Stimulated activated CD8-positive, alpha-beta memory T cell treated with anti-CD3 and anti-CD28 coated beads, Interleukin-7, amount 100 ng/mL, for 24 hours (primary cell): ENCODE results near the gene RGS6.

Experiments used
- DNase-seq: peaks from one replicate; pipeline ENCODE4 v3.0.0-alpha.2; 2020; ENCODE audit warnings: low read depth

RGS6 gene

GRCh38 chr14:72404998-72405397 lies 472.8 kb downstream of the RGS6 start:
- no peak for DNase-seq

GRCh38 chr14:72408020-72408419 lies 475.8 kb downstream of the RGS6 start:
- DNase-seq: no peak

DNA sequence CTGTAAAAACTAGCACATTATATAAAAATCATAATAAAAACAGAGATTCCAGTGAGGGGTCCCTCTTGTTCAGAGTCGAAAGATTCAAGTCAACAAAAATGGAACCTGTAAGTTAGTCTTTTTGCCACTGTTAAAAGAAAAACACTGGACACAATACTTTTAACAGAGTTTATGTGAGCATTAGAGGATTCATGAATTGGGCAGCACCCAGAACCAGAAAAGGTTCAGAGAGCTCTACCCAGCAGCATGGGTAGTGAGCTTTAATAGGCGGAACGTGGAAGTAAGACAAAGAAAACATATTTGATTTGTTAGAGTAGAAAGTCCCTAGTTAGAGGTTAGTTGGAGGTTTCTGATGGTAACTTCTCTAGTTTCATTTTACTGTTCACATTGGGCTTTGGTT lies 476.8 kb downstream of the RGS6 start:
- DNase-seq: no peak

DNA sequence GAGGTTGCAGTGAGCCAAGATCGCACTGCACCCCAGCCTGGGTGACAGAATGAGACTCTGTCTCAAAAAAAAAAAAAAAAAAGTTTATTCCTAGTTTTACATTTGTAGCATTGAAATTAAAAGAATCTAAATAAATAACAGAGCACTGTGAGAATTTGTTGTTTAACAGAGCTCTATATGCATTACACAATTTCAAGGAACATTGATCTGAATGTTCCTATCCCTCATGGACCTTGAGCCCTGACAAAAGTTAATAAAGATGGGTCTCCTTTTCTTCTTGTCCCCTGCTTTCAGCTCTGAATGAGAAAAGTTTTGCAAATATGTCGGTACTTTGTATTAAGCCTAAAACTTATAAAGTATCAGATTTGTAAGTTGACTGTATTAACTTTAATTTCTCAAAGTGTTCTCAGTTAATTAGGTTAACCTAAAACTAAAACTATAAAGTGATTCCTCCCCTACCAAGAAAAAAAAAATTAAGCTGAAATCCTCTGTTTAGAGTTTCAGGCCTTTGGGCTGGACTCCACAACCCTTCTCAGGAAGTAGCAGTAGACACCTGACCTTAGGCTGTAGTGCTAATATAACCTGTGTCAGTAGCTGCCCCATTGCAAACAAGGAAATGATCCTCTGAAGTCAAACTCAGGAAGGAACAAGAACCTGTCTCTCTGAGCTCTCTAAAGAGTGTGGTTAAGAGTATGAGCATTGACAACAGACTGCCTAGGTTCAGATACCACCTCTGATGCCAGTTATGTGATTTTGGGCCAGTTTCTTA lies 484.0 kb downstream of the RGS6 start:
- no peak for DNase-seq

DNA sequence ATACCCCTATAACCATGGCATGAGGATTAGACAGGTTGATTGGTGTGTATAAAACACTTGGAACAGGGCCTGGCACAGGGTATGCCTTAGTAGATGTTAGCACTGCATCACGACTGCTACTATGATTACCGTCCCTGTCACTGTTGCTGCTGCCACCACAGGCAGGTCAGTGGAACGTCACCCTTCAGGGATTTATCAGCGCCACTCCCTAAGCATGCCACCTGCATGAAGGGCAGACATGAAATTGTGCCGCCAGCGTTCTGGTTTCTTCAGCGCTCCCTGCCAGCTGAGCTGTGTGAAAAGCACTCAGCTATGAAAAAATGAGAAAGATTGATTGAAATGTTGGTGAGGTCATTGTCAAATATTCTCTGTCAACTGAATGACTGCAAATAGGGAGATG lies 484.7 kb downstream of the RGS6 start:
- DNase-seq: no peak

GRCh38 chr14:72418806-72419205 lies 486.6 kb downstream of the RGS6 start:
- DNase-seq: no peak

DNA sequence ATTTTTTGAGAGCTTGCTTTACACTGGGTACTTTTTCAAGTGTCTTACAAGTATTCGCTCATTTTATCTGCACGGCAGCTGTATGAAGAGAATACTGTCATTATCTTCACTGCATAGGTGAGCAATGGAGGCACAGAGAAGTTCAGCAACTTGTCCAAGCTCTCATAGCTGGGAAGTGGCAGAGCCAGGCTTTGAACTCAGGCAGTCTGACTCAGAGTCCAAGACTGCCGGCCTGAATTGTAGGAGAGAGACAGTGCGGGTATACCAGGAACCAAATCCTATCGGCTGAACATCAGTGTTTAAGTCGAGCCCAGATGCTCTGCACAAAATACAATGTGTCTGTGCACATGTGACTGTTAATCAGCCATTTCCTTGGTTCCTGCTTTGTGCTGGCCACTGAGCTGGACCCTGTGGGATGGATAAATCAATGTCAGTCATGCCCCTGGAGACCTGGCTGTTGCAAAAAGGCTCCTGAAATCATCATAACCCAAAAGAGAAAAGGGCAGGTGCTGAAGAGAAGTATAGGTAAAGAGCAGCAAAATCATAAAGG lies 487.1 kb downstream of the RGS6 start:
- no peak for DNase-seq

GRCh38 chr14:72420749-72421474 lies 488.7 kb downstream of the RGS6 start:
- peak; percentile 74 for DNase-seq

DNA sequence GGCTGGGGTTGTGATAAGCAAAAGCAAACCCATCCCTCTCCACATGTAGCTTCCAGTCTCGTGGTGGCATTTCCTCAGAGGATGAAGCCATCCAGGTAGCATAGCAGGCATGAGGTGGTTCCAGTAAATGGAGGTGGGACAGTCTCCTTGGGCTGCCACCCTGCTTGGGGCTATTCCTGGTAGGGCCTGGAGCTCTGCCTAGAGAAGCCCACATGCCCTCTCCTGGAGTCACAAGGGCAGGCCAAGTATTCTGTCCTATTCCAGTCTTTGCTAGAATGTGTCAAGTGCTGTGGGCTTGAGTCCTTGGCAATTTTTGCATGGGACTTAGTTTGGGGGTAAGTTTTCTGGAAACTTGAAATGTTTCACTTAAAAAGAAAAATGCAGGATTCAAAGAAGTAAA lies 491.7 kb downstream of the RGS6 start:
- no peak for DNase-seq

GRCh38 chr14:72430457-72430856 lies 498.2 kb downstream of the RGS6 start:
- DNase-seq: no peak

DNA sequence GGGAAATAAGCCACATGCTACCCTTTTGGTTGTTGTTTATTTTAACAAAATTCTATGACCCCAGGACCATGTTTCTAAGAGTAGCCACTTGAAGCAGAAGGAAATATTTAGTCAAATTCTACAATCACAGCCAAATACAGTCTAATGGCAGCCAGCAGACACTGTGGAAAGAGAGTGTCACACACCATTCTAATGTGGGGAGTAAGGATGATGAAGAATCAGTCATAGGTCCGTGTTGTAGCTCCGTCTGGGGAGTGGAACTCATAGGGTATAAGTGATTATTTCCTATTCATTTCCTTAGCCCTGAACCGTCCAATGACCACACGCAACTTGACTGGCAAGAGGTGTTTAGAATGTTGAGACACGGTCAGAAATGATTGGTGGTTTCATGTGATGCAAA lies 500.5 kb downstream of the RGS6 start:
- no peak for DNase-seq

- no peak for DNase-seq
Observed at GRCh38 chr14:72433511-72433910, 501.3 kb downstream of the RGS6 start.

- no peak for DNase-seq
Observed at GRCh38 chr14:72434856-72435255, 502.6 kb downstream of the RGS6 start.

- DNase-seq: no peak
Observed at GRCh38 chr14:72439707-72440106, 507.5 kb downstream of the RGS6 start.

- DNase-seq: no peak
Observed at GRCh38 chr14:72443256-72443655, 511.0 kb downstream of the RGS6 start.

- no peak for DNase-seq
Observed at GRCh38 chr14:72443991-72444441, 511.8 kb downstream of the RGS6 start.

- DNase-seq: no peak
Observed at GRCh38 chr14:72444701-72445100, 512.5 kb downstream of the RGS6 start.

DNA sequence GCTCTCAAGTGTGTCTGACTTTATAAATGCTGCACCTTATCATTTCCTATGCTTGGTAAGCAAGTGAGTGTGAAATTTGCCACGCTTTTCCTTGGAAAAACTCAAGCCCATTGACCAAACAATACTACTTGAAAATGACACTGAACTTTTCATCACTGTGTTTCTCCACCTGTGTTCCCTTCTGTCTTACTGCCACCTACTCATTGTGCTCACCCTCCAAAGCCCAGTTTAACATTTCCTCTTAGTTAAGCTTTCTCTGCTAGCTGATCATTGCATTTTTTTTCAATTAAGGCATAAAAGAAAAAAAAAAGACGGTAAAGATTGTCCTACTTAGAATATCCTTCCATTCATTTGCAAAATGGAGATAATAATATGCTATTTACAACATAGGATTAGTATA lies 516.0 kb downstream of the RGS6 start:
- no peak for DNase-seq

DNA sequence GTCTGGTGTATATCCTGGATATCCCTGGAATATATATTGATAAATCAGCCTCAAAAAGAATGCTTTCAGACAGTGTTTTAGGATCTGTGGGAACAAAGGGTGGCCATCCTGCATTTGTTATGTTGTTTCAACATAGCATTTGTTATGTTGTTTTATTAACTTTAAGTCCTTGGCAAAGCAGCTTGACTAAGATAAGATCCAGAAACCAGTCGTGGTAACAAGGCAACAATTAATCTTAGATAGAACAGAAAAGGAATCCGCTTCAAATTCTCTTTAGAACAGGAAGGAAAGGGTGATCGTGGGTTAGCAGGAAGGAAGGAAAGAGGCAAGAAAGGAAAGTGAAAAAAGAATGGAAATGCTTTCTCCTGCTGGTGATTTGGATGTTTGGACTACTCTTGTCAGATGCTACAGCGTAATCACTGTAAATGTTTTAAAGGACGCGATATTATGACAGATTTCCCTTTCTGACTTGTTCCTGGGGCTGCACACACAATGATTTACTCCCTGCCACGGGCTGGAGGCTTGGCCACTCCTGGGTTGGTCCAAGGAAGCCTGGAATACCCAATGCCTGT lies 518.3 kb downstream of the RGS6 start:
- DNase-seq: no peak

GRCh38 chr14:72451054-72451972 lies 519.1 kb downstream of the RGS6 start:
- no peak for DNase-seq

GRCh38 chr14:72452774-72453173 lies 520.5 kb downstream of the RGS6 start:
- DNase-seq: no peak
